Liver (tissue), 9 donors: ENCODE data around the gene TMEM163. TPM values are rescaled to one million over a fixed set of nuclear protein-coding genes. Genes with fewer than 3 reads are reported as not detected.

Source experiments
- DNase-seq: peaks from one replicate; pipeline ENCODE4 v3.0.0-alpha.2; 2017; ENCODE audit warnings: low spot score
- H3K27ac ChIP-seq, 2 donors: one replicate each; pipeline ENCODE4 v1.7.0; 2013; ENCODE audit warnings: inconsistent platforms in 2 of 2, low read length in 2 of 2, control low read depth in 1 of 2, low read depth in 1 of 2, mild to moderate bottlenecking in 1 of 2
- H3K27me3 ChIP-seq, 4 donors: one replicate each; pipeline versions ENCODE4 v1.6.1 to v1.7.0; 2013; ENCODE audit warnings: low read length in 3 of 4, inconsistent platforms in 1 of 4, mild to moderate bottlenecking in 1 of 4, moderate library complexity in 1 of 4; ENCODE audit not compliant: control insufficient read depth in 4 of 4, insufficient read depth in 4 of 4
- H3K36me3 ChIP-seq, 4 donors: one replicate each; pipeline versions ENCODE4 v1.6.1 to v1.7.0; 2013; ENCODE audit warnings: low read length in 3 of 4, mild to moderate bottlenecking in 3 of 4, low read depth in 1 of 4, moderate library complexity in 1 of 4; ENCODE audit not compliant: control insufficient read depth in 4 of 4, insufficient read depth in 3 of 4
- H3K4me1 ChIP-seq, 4 donors: one replicate each; pipeline versions ENCODE4 v1.6.1 to v1.7.0; 2013; ENCODE audit warnings: low read length in 3 of 4, mild to moderate bottlenecking in 3 of 4, moderate library complexity in 1 of 4; ENCODE audit not compliant: control insufficient read depth in 4 of 4, insufficient read depth in 4 of 4
- H3K4me3 ChIP-seq, 3 donors: one replicate each; pipeline versions ENCODE4 v1.6.1 to v1.7.0; 2013; ENCODE audit warnings: low read length in 3 of 3, control low read depth in 1 of 3, low read depth in 1 of 3, mild to moderate bottlenecking in 1 of 3
- H3K9ac ChIP-seq, 2 donors: one replicate each; pipeline ENCODE4 v1.7.0; 2013; ENCODE audit warnings: low read length in 2 of 2, mild to moderate bottlenecking in 2 of 2, moderate library complexity in 2 of 2, control low read depth in 1 of 2, low read depth in 1 of 2
- H3K9me3 ChIP-seq, 4 donors: one replicate each; pipeline versions ENCODE4 v1.6.1 to v1.7.0; 2013; ENCODE audit warnings: low read length in 3 of 4; ENCODE audit not compliant: control insufficient read depth in 4 of 4
- EGR1 ChIP-seq, 2 donors: IDR thresholded peaks; 2 replicates each; pipeline ENCODE4 v1.6.1; 2016 to 2018; ENCODE audit warnings: antibody characterized with exemption in 2 of 2, low read depth in 2 of 2
- FOXA1 ChIP-seq: IDR thresholded peaks from 2 replicates; pipeline ENCODE4 v1.6.1; 2016; ENCODE audit warnings: antibody characterized with exemption
- FOXA2 ChIP-seq: IDR thresholded peaks from 2 replicates; pipeline ENCODE4 v1.6.1; 2016; ENCODE audit warnings: antibody characterized with exemption
- GABPA ChIP-seq, 2 donors: IDR thresholded peaks in 1 of 2; conservative IDR thresholded peaks in 1 of 2; 2 replicates each; pipeline ENCODE4 v1.6.1; 2016; ENCODE audit warnings: antibody characterized with exemption in 2 of 2, mild to moderate bottlenecking in 1 of 2, moderate library complexity in 1 of 2
- HNF4A ChIP-seq, 2 donors: conservative IDR thresholded peaks; 2 replicates each; pipeline ENCODE4 v1.6.1; 2016; ENCODE audit warnings: antibody characterized with exemption in 2 of 2, mild to moderate bottlenecking in 2 of 2
- HNF4G ChIP-seq: IDR thresholded peaks from 2 replicates; pipeline ENCODE4 v1.6.1; 2016; ENCODE audit warnings: antibody characterized with exemption
- NR2F2 ChIP-seq: IDR thresholded peaks from 2 replicates; pipeline ENCODE4 v1.6.1; 2016; ENCODE audit warnings: antibody characterized with exemption
- RAD21 ChIP-seq, 2 donors: IDR thresholded peaks; 2 replicates each; pipeline ENCODE4 v1.6.1; 2016; ENCODE audit warnings: antibody characterized with exemption in 2 of 2, mild to moderate bottlenecking in 2 of 2
- RXRA ChIP-seq, 2 donors: IDR thresholded peaks; 2 replicates each; pipeline ENCODE4 v1.6.1; 2017 to 2018; ENCODE audit warnings: antibody characterized with exemption in 2 of 2, mild to moderate bottlenecking in 1 of 2
- TAF1 ChIP-seq: conservative IDR thresholded peaks from 2 replicates; pipeline ENCODE4 v1.6.1; 2016; ENCODE audit warnings: antibody characterized with exemption, mild to moderate bottlenecking
- YY1 ChIP-seq: IDR thresholded peaks from 2 replicates; pipeline ENCODE4 v1.6.1; 2016; ENCODE audit warnings: antibody characterized with exemption, mild to moderate bottlenecking
- WGBS: extraction: QIAGEN DNeasy Blood & Tissue Kit; methylation state at CpG from one replicate; pipeline ENCODE4 v1.1.7; 2013; 5-methylcytosine and 5-hydroxymethylcytosine counted together
- polyA plus RNA-seq, 2 donors: library from polyadenylated mRNA; stranded (reverse) in 1 of 2; unstranded in 1 of 2; fragments of 200-250 nt in 1 of 2; fragments of >200 nt in 1 of 2; fragmentation: Nextera tagmentation in 1 of 2; extraction: Ambion mirVana in 1 of 2; gene quantifications; one replicate each; pipeline versions ENCODE4 v1.2.1 to v1.2.3, GENCODE V29; 2013 to 2015
- total RNA-seq, 2 donors: library from RNA; depleted of rRNA; stranded (reverse); fragments of >200 nt; gene quantifications; one replicate each; pipeline ENCODE4 v1.2.3, GENCODE V29; 2014
- TF ChIP-seq, protein P1 (sequence below): IDR thresholded peaks from 2 replicates; pipeline ENCODE4 v1.6.1; 2016; ENCODE audit warnings: antibody characterized with exemption
- TF ChIP-seq, protein P2 (sequence below): IDR thresholded peaks from 2 replicates; pipeline ENCODE4 v1.6.1; 2016; ENCODE audit warnings: antibody characterized with exemption, mild to moderate bottlenecking
- TF ChIP-seq, protein P3 (sequence below): fragments of 150-350 bp; IDR thresholded peaks from 2 replicates; pipeline ENCODE4 v1.5.1; 2017; ENCODE audit warnings: improper control_type of control experiment, low read depth, low read length; ENCODE audit not compliant: missing input control
- TF ChIP-seq, protein P4 (sequence below): IDR thresholded peaks from 2 replicates; pipeline ENCODE4 v1.6.1; 2016; ENCODE audit warnings: antibody characterized with exemption
- donor health status: healthy.
- donor health status: healthy.
- donor health status: healthy.
- donor health status: healthy.
- donor health status: healthy.

The TMEM163 gene
- total and polyA plus RNA-seq, 4 donors, result 0.08 to 0.48 (median 0.25) TPM

DNA sequence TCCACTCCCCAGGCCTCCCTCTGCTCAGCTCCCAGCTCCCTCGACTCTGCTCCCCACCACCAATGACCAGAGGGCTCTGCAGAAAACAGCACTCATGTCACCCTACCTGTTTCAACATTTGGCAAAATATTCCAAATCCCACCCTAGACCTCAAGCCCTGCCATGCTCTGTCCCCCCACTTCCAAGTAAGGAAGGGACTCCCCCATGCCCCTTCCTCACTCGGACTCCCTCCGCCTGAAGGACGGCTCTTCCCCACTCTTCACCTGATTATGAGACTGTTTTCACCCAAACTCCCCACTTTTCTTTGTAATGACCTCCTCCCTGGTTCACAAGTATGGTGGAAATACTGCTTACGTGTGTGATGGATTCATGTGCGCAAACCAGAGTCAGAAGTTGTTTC is 256.5 kb downstream of the TMEM163 start (continued):
- TF ChIP-seq NR2F2, result no peak
- TF ChIP-seq YY1, result no peak
- no peak for TF ChIP-seq TAF1
- no peak for TF ChIP-seq GABPA (IDR thresholded peaks at IDR 0.05 in 1 of 2, conservative IDR thresholded peaks at IDR 0.05 in 1 of 2)
- TF ChIP-seq FOXA2, result no peak

DNA sequence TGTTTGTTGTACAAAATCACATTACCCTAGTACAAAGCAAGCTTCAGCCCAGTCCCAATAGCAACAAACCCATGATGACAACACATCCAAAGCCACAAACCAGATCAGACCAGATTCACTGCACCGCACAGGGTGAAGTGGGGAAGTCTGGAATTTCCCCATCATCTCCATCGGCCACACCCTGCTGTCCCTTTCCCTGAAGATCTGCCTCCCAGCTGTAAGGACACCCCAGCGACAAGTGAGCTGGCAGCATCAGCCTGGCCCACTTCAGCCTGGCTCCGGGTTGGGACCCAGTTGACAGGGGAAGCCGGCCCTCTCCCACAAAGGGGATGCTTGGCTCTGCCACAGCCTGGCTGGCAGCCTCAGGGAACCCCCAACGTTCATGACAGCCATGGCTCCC is 257.3 kb downstream of the TMEM163 start:
- TF ChIP-seq FOXA2 (no peak), HNF4G (no peak), FOXA1 (no peak), GABPA (IDR thresholded peaks at IDR 0.05 in 1 of 2, conservative IDR thresholded peaks at IDR 0.05 in 1 of 2) (no peak), RAD21 (IDR thresholded peaks at IDR 0.05) (no peak), RXRA (IDR thresholded peaks at IDR 0.05) (no peak), YY1 (no peak), HNF4A (conservative IDR thresholded peaks at IDR 0.05) (no peak), EGR1 (IDR thresholded peaks at IDR 0.05; ENCODE audit: low read depth in 2 of 2) (no peak), TAF1 (no peak), NR2F2 (no peak)
- TF ChIP-seq, protein P1, sequence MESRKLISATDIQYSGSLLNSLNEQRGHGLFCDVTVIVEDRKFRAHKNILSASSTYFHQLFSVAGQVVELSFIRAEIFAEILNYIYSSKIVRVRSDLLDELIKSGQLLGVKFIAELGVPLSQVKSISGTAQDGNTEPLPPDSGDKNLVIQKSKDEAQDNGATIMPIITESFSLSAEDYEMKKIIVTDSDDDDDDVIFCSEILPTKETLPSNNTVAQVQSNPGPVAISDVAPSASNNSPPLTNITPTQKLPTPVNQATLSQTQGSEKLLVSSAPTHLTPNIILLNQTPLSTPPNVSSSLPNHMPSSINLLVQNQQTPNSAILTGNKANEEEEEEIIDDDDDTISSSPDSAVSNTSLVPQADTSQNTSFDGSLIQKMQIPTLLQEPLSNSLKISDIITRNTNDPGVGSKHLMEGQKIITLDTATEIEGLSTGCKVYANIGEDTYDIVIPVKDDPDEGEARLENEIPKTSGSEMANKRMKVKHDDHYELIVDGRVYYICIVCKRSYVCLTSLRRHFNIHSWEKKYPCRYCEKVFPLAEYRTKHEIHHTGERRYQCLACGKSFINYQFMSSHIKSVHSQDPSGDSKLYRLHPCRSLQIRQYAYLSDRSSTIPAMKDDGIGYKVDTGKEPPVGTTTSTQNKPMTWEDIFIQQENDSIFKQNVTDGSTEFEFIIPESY, result no peak
- TF ChIP-seq, protein P2, sequence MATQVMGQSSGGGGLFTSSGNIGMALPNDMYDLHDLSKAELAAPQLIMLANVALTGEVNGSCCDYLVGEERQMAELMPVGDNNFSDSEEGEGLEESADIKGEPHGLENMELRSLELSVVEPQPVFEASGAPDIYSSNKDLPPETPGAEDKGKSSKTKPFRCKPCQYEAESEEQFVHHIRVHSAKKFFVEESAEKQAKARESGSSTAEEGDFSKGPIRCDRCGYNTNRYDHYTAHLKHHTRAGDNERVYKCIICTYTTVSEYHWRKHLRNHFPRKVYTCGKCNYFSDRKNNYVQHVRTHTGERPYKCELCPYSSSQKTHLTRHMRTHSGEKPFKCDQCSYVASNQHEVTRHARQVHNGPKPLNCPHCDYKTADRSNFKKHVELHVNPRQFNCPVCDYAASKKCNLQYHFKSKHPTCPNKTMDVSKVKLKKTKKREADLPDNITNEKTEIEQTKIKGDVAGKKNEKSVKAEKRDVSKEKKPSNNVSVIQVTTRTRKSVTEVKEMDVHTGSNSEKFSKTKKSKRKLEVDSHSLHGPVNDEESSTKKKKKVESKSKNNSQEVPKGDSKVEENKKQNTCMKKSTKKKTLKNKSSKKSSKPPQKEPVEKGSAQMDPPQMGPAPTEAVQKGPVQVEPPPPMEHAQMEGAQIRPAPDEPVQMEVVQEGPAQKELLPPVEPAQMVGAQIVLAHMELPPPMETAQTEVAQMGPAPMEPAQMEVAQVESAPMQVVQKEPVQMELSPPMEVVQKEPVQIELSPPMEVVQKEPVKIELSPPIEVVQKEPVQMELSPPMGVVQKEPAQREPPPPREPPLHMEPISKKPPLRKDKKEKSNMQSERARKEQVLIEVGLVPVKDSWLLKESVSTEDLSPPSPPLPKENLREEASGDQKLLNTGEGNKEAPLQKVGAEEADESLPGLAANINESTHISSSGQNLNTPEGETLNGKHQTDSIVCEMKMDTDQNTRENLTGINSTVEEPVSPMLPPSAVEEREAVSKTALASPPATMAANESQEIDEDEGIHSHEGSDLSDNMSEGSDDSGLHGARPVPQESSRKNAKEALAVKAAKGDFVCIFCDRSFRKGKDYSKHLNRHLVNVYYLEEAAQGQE, result no peak
- TF ChIP-seq, protein P3, sequence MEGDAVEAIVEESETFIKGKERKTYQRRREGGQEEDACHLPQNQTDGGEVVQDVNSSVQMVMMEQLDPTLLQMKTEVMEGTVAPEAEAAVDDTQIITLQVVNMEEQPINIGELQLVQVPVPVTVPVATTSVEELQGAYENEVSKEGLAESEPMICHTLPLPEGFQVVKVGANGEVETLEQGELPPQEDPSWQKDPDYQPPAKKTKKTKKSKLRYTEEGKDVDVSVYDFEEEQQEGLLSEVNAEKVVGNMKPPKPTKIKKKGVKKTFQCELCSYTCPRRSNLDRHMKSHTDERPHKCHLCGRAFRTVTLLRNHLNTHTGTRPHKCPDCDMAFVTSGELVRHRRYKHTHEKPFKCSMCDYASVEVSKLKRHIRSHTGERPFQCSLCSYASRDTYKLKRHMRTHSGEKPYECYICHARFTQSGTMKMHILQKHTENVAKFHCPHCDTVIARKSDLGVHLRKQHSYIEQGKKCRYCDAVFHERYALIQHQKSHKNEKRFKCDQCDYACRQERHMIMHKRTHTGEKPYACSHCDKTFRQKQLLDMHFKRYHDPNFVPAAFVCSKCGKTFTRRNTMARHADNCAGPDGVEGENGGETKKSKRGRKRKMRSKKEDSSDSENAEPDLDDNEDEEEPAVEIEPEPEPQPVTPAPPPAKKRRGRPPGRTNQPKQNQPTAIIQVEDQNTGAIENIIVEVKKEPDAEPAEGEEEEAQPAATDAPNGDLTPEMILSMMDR, result no peak
- TF ChIP-seq, protein P4, sequence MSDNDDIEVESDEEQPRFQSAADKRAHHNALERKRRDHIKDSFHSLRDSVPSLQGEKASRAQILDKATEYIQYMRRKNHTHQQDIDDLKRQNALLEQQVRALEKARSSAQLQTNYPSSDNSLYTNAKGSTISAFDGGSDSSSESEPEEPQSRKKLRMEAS, result no peak
- no peak overlapping the region for H3K9ac ChIP-seq
- no peak for DNase-seq

More for the DNA sequence above, 257.3 kb downstream of the TMEM163 start:
- 75% methylated on average over 6 of the region's 6 CpGs for WGBS
- no peaks in the 10 kb centered on the region for H3K9me3 ChIP-seq
- no peaks in the 10 kb centered on the region for H3K36me3 ChIP-seq
- H3K27ac ChIP-seq, result no peak overlapping the region
- H3K4me3 ChIP-seq, result no peak overlapping the region
- H3K4me1 ChIP-seq, result peaks cover 2 to 18% (median 12%) of the 10 kb centered on the region in 4 donors
- no peaks in the 10 kb centered on the region for H3K27me3 ChIP-seq
